ENCODE data around the gene GLB1L3.
"Not testable (repeated sequence)": the region's sequence is repeated elsewhere in the genome, so short reads cannot be mapped to it uniquely, and the experiment has no call there.

Gene GLB1L3

DNA sequence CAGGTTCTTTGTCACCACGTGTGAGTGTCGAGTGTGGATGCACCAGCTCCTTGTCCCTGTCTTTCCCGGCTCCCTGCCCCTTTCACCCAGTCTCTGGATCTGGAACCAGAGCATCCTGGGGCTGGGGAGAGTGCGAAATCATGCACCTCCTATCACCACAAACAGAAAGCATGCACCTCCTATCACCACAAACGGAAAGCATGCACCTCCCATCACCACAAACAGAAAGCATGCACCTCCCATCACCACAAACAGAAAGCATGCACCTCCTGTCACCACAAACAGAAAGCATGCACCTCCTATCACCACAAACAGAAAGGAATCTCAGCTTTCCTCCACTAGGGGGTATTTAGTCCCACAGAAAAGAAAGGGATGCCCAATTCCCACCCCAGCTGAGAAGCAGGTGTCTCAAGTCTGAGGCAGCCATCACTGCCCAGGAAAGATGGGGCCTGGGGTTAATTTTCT lies 5.9 kb upstream of the GLB1L3 start:
- in situ Hi-C loops (cut with MboI; ENCODE audit: low pct_unique_long_range_greater_than_20kb, low sequenced_read_pairs): no loop called here
- peak; percentile 39 for DNase-seq

GRCh38 chr11:134271978-134272377 lies 4.2 kb upstream of the GLB1L3 start:
- DNase-seq: no peak
- in situ Hi-C loops (cut with MboI; ENCODE audit: low pct_unique_long_range_greater_than_20kb, low sequenced_read_pairs): no loop called here

GRCh38 chr11:134272381-134273316 lies 3.5 kb upstream of the GLB1L3 start:
- DNase-seq: no peak
- in situ Hi-C loops (cut with MboI; ENCODE audit: low pct_unique_long_range_greater_than_20kb, low sequenced_read_pairs): no loop called here

GRCh38 chr11:134273317-134273712 lies 2.9 kb upstream of the GLB1L3 start:
- no peak for DNase-seq
- in situ Hi-C loops (cut with MboI; ENCODE audit: low pct_unique_long_range_greater_than_20kb, low sequenced_read_pairs): no loop called here

GRCh38 chr11:134275188-134275533 lies 1.0 kb upstream of the GLB1L3 start:
- DNase-seq: no peak
- in situ Hi-C loops (cut with MboI; ENCODE audit: low pct_unique_long_range_greater_than_20kb, low sequenced_read_pairs): no loop called here

GRCh38 chr11:134276396-134277182 lies 410 bp downstream of the GLB1L3 start:
- in situ Hi-C loops (cut with MboI; ENCODE audit: low pct_unique_long_range_greater_than_20kb, low sequenced_read_pairs): no loop called here
- no peak for DNase-seq

GRCh38 chr11:134277183-134278001 lies 1.2 kb downstream of the GLB1L3 start:
- DNase-seq: no peak
- in situ Hi-C loops (cut with MboI; ENCODE audit: low pct_unique_long_range_greater_than_20kb, low sequenced_read_pairs): no loop called here

- in situ Hi-C loops (cut with MboI; ENCODE audit: low pct_unique_long_range_greater_than_20kb, low sequenced_read_pairs): no loop called here
- DNase-seq: no peak
Measured at GRCh38 chr11:134278356-134278755, 2.2 kb downstream of the GLB1L3 start.

DNA sequence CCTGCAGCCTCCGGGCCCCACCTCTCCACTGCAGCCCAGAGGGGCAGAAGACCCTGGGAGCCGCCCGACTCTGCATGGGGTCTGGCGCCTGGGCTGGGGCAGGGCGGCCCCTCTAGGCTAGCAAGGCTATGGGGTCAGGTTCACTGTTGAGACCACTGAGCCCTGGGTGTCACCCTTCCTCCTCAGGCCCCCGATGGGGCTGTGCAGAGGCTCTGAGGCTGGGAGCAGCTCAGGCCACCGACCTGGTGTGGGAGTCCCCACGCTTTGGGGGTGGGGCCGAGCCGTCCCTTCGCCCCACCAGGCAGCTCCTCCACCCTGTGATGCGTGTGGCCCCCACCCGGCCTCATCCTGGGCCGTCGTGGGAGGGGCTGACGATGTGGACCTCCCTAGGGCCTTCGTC lies 5.5 kb downstream of the GLB1L3 start:
- DNase-seq; in situ Hi-C loops (cut with MboI; ENCODE audit: low pct_unique_long_range_greater_than_20kb, low sequenced_read_pairs): not testable (repeated sequence)

DNA sequence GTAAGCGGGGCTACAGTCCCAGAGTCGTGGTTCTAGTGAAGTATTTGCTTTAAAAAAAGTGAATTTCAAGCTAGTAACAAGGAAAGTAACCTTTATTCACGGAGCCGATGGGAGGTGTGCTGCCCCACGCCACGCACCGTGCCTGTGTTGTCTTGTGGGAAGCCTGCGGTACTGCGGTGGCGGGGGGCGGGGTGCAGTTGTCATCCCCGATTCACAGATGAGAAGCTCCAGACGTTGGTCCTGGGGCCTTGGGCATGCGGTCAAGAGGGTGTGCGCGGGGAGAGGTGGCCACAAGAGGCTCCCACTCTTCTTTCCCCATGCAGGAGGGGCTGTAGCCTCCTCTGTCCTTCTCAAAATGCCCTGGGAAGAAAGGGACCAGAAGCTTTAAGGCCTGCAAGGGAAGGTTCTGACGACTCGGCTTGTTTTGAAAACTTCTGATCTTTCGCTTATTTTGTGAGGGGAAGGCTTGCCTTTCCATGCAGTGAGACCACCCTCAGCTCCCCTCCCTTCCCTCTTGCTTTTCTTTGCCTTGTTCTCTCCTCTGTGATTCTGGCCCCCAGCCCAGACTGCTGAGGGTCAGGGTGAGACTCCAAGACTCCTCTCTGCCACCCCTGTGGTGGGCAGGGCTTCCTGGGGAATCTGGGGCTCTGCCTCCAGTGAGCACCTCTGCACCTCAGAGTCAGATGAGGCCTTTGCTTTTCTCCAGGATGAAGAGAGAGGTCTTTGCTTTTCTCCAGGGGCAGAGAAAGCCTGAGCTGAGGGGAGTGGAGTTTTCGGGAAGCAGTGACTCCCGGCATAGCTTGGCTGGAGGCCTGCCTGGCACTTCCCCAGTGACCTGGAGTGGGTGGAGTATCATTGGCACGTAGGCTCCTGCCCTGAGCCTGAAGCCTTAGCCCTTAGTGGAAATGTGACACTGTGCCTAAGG lies 6.2 kb downstream of the GLB1L3 start:
- DNase-seq: no peak
- in situ Hi-C loops (cut with MboI; ENCODE audit: low pct_unique_long_range_greater_than_20kb, low sequenced_read_pairs): no loop called here

GRCh38 chr11:134283461-134284230 lies 7.5 kb downstream of the GLB1L3 start:
- DNase-seq: no peak
- in situ Hi-C loops (cut with MboI; ENCODE audit: low pct_unique_long_range_greater_than_20kb, low sequenced_read_pairs): no loop called here

DNA sequence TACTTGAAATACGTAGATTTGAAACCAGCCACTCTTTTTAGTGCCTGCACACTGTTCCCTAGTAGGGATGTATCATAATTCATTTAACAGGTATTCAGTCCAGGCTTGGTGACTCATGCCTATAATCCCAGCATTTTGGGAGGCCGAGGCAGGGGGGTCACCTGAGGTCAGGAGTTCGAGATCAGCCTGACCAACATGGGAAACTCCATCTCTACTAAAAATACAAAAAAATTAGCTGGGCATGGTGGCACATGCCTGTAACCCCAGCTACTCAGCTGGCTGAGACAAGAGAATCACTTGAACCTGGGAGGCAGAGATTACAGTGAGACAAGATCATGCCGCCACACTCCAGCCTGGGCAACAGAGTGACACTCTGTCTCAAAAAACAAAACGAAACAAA lies 8.2 kb downstream of the GLB1L3 start:
- DNase-seq; in situ Hi-C loops (cut with MboI; ENCODE audit: low pct_unique_long_range_greater_than_20kb, low sequenced_read_pairs): not testable (repeated sequence)

- in situ Hi-C loops (cut with MboI; ENCODE audit: low pct_unique_long_range_greater_than_20kb, low sequenced_read_pairs): no loop called here
- no peak for DNase-seq
Measured at GRCh38 chr11:134287561-134287960, 11.4 kb downstream of the GLB1L3 start.

- DNase-seq: no peak
- in situ Hi-C loops (cut with MboI; ENCODE audit: low pct_unique_long_range_greater_than_20kb, low sequenced_read_pairs): no loop called here
Measured at GRCh38 chr11:134288486-134288885, 12.3 kb downstream of the GLB1L3 start.

- in situ Hi-C loops (cut with MboI; ENCODE audit: low pct_unique_long_range_greater_than_20kb, low sequenced_read_pairs): no loop called here
- no peak for DNase-seq
Measured at GRCh38 chr11:134289167-134289566, 13.0 kb downstream of the GLB1L3 start.

DNA sequence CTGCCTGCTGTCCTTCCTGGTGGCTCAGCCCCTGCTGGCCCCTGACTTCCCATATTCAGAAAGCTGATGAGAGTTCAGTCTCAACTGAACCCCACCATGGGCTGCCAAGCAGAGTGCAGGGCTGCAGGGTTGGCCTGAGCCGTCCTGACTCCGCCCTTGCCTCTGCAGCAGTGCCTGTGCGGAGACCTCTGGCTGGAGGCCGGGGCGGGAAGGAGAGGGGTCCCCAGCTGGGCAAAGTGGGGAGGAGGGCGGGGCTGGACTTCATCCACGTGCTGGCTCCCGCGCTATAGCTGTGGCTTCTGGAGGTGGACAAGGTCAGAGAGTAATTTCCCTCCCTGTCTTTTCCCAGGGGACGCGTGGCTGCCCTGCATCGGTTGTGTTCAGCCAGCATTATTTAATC lies 13.6 kb downstream of the GLB1L3 start:
- DNase-seq: no peak
- in situ Hi-C loops (cut with MboI; ENCODE audit: low pct_unique_long_range_greater_than_20kb, low sequenced_read_pairs): no loop called here

DNA sequence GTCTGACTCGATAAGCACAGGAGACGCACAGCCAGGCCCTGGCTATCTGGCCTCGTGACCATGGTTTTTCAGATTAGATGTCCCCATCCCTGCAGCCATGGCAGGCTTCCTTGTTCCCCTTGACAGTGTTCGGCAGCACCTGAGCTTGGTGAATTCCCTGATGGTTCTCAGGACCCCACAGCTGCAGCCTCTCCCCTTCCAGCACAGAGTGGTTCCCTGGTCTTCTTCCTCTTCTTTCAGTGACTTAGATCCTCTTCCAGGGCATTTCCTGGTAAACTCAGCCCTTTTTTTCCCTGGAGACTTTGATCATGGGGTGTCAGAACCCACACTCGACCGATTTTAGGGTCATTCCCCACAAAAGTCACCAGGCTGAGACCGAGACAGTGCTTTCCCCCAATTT lies 14.5 kb downstream of the GLB1L3 start:
- in situ Hi-C loops (cut with MboI; ENCODE audit: low pct_unique_long_range_greater_than_20kb, low sequenced_read_pairs): no loop called here
- no peak for DNase-seq

DNA sequence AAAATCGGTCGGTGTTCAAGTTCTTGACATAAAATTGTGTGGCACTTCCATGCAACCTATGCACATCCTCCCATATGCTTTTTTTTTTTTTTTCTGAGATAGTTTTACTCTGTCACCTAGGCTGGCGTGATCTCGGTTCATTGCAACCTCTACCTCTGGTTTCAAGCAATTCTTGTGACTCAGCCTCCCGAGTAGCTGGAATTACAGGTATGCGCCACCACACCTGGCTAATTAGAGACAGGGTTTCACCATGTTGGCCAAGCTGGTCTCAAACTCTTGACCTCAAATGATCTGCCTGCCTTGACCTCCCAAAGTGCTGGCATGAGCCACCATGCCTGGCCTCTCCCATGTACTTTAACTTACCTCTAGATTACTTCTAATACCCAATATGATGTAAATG lies 15.0 kb downstream of the GLB1L3 start:
- in situ Hi-C loops (cut with MboI; ENCODE audit: low pct_unique_long_range_greater_than_20kb, low sequenced_read_pairs): no loop called here
- no peak for DNase-seq
